ENCODE measurements around the gene GRID2.

Gene GRID2

DNA sequence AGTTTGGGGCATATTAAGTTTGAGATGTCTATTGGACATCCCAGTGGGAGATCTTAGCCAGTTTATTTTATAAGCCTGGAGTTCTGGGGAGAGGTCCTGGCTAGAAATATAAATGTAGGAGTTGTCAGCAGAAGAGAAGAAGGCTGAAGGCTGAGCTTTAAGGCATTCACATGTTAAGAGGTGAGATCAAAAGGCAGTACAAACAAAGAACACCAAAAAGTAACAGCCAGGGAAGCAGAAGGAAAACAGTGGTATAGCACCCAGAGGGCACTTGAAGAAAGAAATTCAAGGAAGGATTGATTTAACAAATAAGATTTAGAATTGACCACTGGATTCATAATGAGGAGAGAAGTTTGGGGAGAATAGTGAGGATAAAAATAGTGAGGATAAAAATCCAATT lies 1383.5 kb downstream of the GRID2 start:
- Histone ChIP-seq H3K4me1 (ENCODE audit: control insufficient read depth, insufficient read depth, low read length) (no peaks in the 10 kb centered on the region), H3K36me3 (ENCODE audit: control insufficient read depth, insufficient read depth, low read length) (no peaks in the 10 kb centered on the region), H3K4me3 (ENCODE audit: low read length) (no peak overlapping the region), H3K9me3 (ENCODE audit: control insufficient read depth, insufficient read depth, low read length) (no peaks in the 10 kb centered on the region), H3K27ac (ENCODE audit: low read length) (no peak overlapping the region), H3K27me3 (ENCODE audit: control insufficient read depth, insufficient read depth, low read length) (no peaks in the 10 kb centered on the region)
- no peak for DNase-seq (ENCODE audit: low read depth, low spot score)

- WGBS (ENCODE audit: insufficient coverage, insufficient read length), result no CpG with 5 or more reads among the region's 4 CpGs
These were observed 1385.2 kb downstream of the GRID2 start for GRCh38 chr4:93688978-93689377.

DNA sequence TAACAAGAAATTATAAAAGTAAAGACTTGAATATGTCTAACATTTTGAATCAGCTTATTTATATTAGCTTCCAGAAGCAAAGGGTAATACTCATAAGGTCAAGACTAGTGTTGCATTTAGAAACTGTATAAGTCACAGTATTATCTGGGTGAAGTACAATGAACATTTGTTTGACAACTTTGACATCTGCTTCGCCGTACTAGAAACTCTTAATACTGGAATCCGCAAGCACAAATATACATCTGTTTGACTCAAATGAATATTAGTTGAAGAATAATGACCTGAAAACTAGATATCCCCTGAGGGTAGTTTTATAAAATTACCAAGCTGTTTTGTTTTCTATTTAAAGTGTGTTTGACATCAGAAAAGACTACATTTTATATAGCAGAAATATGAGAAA lies 1389.4 kb downstream of the GRID2 start:
- Histone ChIP-seq H3K4me1 (ENCODE audit: control insufficient read depth, insufficient read depth, low read length) (no peaks in the 10 kb centered on the region), H3K36me3 (ENCODE audit: control insufficient read depth, insufficient read depth, low read length) (no peaks in the 10 kb centered on the region), H3K4me3 (ENCODE audit: low read length) (no peak overlapping the region), H3K9me3 (ENCODE audit: control insufficient read depth, insufficient read depth, low read length) (no peaks in the 10 kb centered on the region), H3K27ac (ENCODE audit: low read length) (no peak overlapping the region), H3K27me3 (ENCODE audit: control insufficient read depth, insufficient read depth, low read length) (no peaks in the 10 kb centered on the region)
- WGBS (ENCODE audit: insufficient coverage, insufficient read length), result no CpG with 5 or more reads among the region's 3 CpGs
- DNase-seq (ENCODE audit: low read depth, low spot score), result no peak

More at GRCh38 chr4:93688978-93689377, 1385.2 kb downstream of the GRID2 start:
- DNase-seq (ENCODE audit: low read depth, low spot score), result no peak
- no peaks in the 10 kb centered on the region for H3K4me1 ChIP-seq (ENCODE audit: control insufficient read depth, insufficient read depth, low read length)
- H3K27ac ChIP-seq (ENCODE audit: low read length), result no peak overlapping the region
- H3K27me3 ChIP-seq (ENCODE audit: control insufficient read depth, insufficient read depth, low read length), result no peaks in the 10 kb centered on the region
- H3K4me3 ChIP-seq (ENCODE audit: low read length), result no peak overlapping the region
- H3K36me3 ChIP-seq (ENCODE audit: control insufficient read depth, insufficient read depth, low read length), result no peaks in the 10 kb centered on the region
- H3K9me3 ChIP-seq (ENCODE audit: control insufficient read depth, insufficient read depth, low read length), result no peaks in the 10 kb centered on the region

DNA sequence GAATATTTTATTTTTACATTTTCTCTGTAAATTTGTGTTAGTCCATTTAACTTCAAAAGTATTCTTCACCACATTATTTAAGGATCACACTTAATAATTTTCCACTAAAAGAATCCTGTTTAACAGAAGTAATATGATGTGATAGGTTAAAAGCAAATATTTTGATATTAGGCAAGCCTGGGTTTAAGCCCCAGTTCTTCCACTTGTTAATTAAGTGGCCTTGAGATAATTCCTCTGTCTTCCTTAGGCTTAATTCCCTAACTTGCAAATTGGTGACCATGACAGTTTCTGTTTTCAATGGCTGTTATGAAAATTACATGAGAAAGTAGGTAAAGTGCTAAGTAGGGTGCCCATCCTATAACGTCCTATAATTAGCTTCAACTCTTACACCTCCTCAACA lies 1394.9 kb downstream of the GRID2 start:
- Histone ChIP-seq H3K36me3 (ENCODE audit: control insufficient read depth, insufficient read depth, low read length) (no peaks in the 10 kb centered on the region), H3K4me3 (ENCODE audit: low read length) (no peak overlapping the region)
- no CpG with 5 or more reads among the region's 1 CpG for WGBS (ENCODE audit: insufficient coverage, insufficient read length)

GRCh38 chr4:93700571-93700970 lies 1396.8 kb downstream of the GRID2 start:
- Histone ChIP-seq H3K4me3 (ENCODE audit: low read length) (no peak overlapping the region), H3K27ac (ENCODE audit: low read length) (no peak overlapping the region), H3K4me1 (ENCODE audit: control insufficient read depth, insufficient read depth, low read length) (no peaks in the 10 kb centered on the region), H3K9me3 (ENCODE audit: control insufficient read depth, insufficient read depth, low read length) (no peaks in the 10 kb centered on the region), H3K27me3 (ENCODE audit: control insufficient read depth, insufficient read depth, low read length) (no peaks in the 10 kb centered on the region), H3K36me3 (ENCODE audit: control insufficient read depth, insufficient read depth, low read length) (no peaks in the 10 kb centered on the region)
- DNase-seq (ENCODE audit: low read depth, low spot score), result no peak
- WGBS (ENCODE audit: insufficient coverage, insufficient read length), result no CpG with 5 or more reads among the region's 1 CpG

More for the DNA sequence above, 1394.9 kb downstream of the GRID2 start:
- H3K27me3 ChIP-seq (ENCODE audit: control insufficient read depth, insufficient read depth, low read length), result no peaks in the 10 kb centered on the region
- no peaks in the 10 kb centered on the region for H3K4me1 ChIP-seq (ENCODE audit: control insufficient read depth, insufficient read depth, low read length)
- H3K9me3 ChIP-seq (ENCODE audit: control insufficient read depth, insufficient read depth, low read length), result no peaks in the 10 kb centered on the region
- DNase-seq (ENCODE audit: low read depth, low spot score), result no peak
- H3K27ac ChIP-seq (ENCODE audit: low read length), result no peak overlapping the region

DNA sequence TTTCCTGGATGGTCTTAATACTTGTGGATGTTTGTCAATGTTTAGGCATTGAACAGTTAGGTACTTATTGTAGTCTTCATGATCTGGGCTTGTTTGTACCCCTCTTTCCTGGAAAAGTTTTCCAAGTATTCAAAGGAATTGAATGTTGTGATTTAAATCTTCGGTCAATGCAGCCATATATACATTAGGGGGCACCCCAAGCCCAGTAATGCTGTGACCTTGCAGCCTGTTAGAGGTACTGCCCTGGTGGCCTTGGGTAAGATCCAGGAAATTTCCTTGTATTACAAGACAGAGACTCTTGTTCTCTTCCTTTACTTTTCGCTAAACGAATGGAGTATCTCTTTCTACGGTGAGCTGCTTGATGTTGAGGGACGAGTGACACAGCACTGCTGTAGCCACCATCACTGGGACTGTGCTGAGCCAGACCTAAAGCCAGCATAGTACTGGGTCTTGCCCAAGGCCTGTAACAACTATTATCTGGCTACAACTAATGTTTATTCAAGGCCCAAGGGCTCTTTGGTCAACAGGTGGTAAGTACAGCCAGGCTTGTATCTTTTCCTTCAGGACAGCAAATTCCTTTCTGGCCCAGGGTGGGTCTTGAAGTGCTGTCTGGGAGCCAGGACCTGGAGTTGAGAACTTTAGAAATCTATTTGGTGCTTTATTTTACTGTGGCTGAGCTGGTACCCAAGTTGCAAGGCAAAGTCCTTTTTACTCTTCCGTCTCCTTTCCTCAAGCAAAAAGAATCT lies 1406.5 kb downstream of the GRID2 start:
- H3K27me3 ChIP-seq (ENCODE audit: control insufficient read depth, insufficient read depth, low read length), result no peaks in the 10 kb centered on the region
- H3K36me3 ChIP-seq (ENCODE audit: control insufficient read depth, insufficient read depth, low read length), result no peaks in the 10 kb centered on the region
- WGBS (ENCODE audit: insufficient coverage, insufficient read length), result no CpG with 5 or more reads among the region's 6 CpGs
- H3K4me3 ChIP-seq (ENCODE audit: low read length), result no peak overlapping the region
- DNase-seq (ENCODE audit: low read depth, low spot score), result peak; percentile 22
- H3K9me3 ChIP-seq (ENCODE audit: control insufficient read depth, insufficient read depth, low read length), result no peaks in the 10 kb centered on the region
- no peak overlapping the region for H3K27ac ChIP-seq (ENCODE audit: low read length)
- H3K4me1 ChIP-seq (ENCODE audit: control insufficient read depth, insufficient read depth, low read length), result no peaks in the 10 kb centered on the region

GRCh38 chr4:93710847-93711430 lies 1407.2 kb downstream of the GRID2 start:
- no peaks in the 10 kb centered on the region for H3K27me3 ChIP-seq (ENCODE audit: control insufficient read depth, insufficient read depth, low read length)
- WGBS (ENCODE audit: insufficient coverage, insufficient read length), result no CpG with 5 or more reads among the region's 2 CpGs
- H3K36me3 ChIP-seq (ENCODE audit: control insufficient read depth, insufficient read depth, low read length), result no peaks in the 10 kb centered on the region
- no peaks in the 10 kb centered on the region for H3K4me1 ChIP-seq (ENCODE audit: control insufficient read depth, insufficient read depth, low read length)
- no peak overlapping the region for H3K27ac ChIP-seq (ENCODE audit: low read length)
- no peak for DNase-seq (ENCODE audit: low read depth, low spot score)
- no peaks in the 10 kb centered on the region for H3K9me3 ChIP-seq (ENCODE audit: control insufficient read depth, insufficient read depth, low read length)
- no peak overlapping the region for H3K4me3 ChIP-seq (ENCODE audit: low read length)

GRCh38 chr4:93718233-93718632 lies 1414.5 kb downstream of the GRID2 start:
- DNase-seq (ENCODE audit: low read depth, low spot score), result no peak
- Histone ChIP-seq H3K9me3 (ENCODE audit: control insufficient read depth, insufficient read depth, low read length) (no peaks in the 10 kb centered on the region), H3K4me3 (ENCODE audit: low read length) (no peak overlapping the region), H3K27ac (ENCODE audit: low read length) (no peak overlapping the region), H3K36me3 (ENCODE audit: control insufficient read depth, insufficient read depth, low read length) (no peaks in the 10 kb centered on the region), H3K4me1 (ENCODE audit: control insufficient read depth, insufficient read depth, low read length) (no peaks in the 10 kb centered on the region), H3K27me3 (ENCODE audit: control insufficient read depth, insufficient read depth, low read length) (no peaks in the 10 kb centered on the region)
- WGBS (ENCODE audit: insufficient coverage, insufficient read length), result no CpG with 5 or more reads among the region's 1 CpG

GRCh38 chr4:93719552-93719951 lies 1415.8 kb downstream of the GRID2 start:
- Histone ChIP-seq H3K36me3 (ENCODE audit: control insufficient read depth, insufficient read depth, low read length) (no peaks in the 10 kb centered on the region), H3K27ac (ENCODE audit: low read length) (no peak overlapping the region), H3K4me1 (ENCODE audit: control insufficient read depth, insufficient read depth, low read length) (no peaks in the 10 kb centered on the region), H3K9me3 (ENCODE audit: control insufficient read depth, insufficient read depth, low read length) (no peaks in the 10 kb centered on the region), H3K27me3 (ENCODE audit: control insufficient read depth, insufficient read depth, low read length) (no peaks in the 10 kb centered on the region), H3K4me3 (ENCODE audit: low read length) (no peak overlapping the region)
- DNase-seq (ENCODE audit: low read depth, low spot score), result no peak

- Histone ChIP-seq H3K36me3 (ENCODE audit: control insufficient read depth, insufficient read depth, low read length) (no peaks in the 10 kb centered on the region), H3K4me1 (ENCODE audit: control insufficient read depth, insufficient read depth, low read length) (no peaks in the 10 kb centered on the region), H3K9me3 (ENCODE audit: control insufficient read depth, insufficient read depth, low read length) (no peaks in the 10 kb centered on the region), H3K27ac (ENCODE audit: low read length) (no peak overlapping the region), H3K4me3 (ENCODE audit: low read length) (no peak overlapping the region), H3K27me3 (ENCODE audit: control insufficient read depth, insufficient read depth, low read length) (no peaks in the 10 kb centered on the region)
- no CpG with 5 or more reads among the region's 1 CpG for WGBS (ENCODE audit: insufficient coverage, insufficient read length)
- no peak for DNase-seq (ENCODE audit: low read depth, low spot score)
These were observed 1418.7 kb downstream of the GRID2 start for GRCh38 chr4:93722446-93722845.

DNA sequence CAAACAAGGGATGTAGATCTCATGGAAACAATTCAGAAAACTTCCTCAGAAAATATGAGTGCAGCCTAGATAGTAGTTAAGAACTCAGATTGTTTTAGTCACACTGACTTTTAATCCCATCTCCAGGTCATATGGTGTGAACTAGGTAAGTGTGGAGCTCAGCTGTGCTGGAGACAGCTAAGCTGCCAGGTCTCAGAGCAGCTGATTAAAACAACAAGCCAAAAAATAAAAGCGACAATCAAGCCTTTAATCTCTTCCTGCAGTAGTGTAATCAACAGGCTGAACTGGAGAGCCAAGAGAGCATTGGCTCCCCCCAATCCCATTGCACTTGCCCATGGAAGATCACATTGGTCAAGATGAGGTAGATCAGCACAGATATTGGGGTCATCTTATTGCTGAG lies 1426.5 kb downstream of the GRID2 start:
- Histone ChIP-seq H3K4me3 (ENCODE audit: low read length) (no peak overlapping the region), H3K4me1 (ENCODE audit: control insufficient read depth, insufficient read depth, low read length) (0 out of 2 replicates have a peak, but pooled peaks cover 1% of the 10 kb centered on the region), H3K27ac (ENCODE audit: low read length) (no peak overlapping the region), H3K9me3 (ENCODE audit: control insufficient read depth, insufficient read depth, low read length) (no peaks in the 10 kb centered on the region), H3K36me3 (ENCODE audit: control insufficient read depth, insufficient read depth, low read length) (no peaks in the 10 kb centered on the region), H3K27me3 (ENCODE audit: control insufficient read depth, insufficient read depth, low read length) (no peaks in the 10 kb centered on the region)
- no peak for DNase-seq (ENCODE audit: low read depth, low spot score)
- WGBS (ENCODE audit: insufficient coverage, insufficient read length), result no CpG with 5 or more reads among the region's 1 CpG
